GM10847 (cell line): ENCODE data around the gene PDGFC.

Experiments
- POLR2A ChIP-seq: IDR thresholded peaks from 2 replicates; pipeline ENCODE4 v1.6.1; 2011; ENCODE audit not compliant: insufficient read length; ENCODE audit errors: extremely low read depth

PDGFC gene

GRCh38 chr4:156909010-156909409, 62.6 kb downstream of the PDGFC start:
- TF ChIP-seq POLR2A: no peak

GRCh38 chr4:156906325-156906724, 65.3 kb downstream of the PDGFC start:
- TF ChIP-seq POLR2A: no peak

GRCh38 chr4:156901871-156902270, 69.7 kb downstream of the PDGFC start:
- no peak for TF ChIP-seq POLR2A

- no peak for TF ChIP-seq POLR2A
These were observed 73.1 kb downstream of the PDGFC start for GRCh38 chr4:156898373-156899117.

- TF ChIP-seq POLR2A: no peak
These were observed 75.1 kb downstream of the PDGFC start for GRCh38 chr4:156896527-156896926.

GRCh38 chr4:156894234-156894633, 77.4 kb downstream of the PDGFC start:
- no peak for TF ChIP-seq POLR2A

- TF ChIP-seq POLR2A: no peak
These were observed 78.8 kb downstream of the PDGFC start for GRCh38 chr4:156892805-156893204.

GRCh38 chr4:156889616-156890594, 81.7 kb downstream of the PDGFC start:
- TF ChIP-seq POLR2A: no peak

- TF ChIP-seq POLR2A: no peak
These were observed 82.8 kb downstream of the PDGFC start for GRCh38 chr4:156888762-156889161.

GRCh38 chr4:156886481-156886880, 85.1 kb downstream of the PDGFC start:
- no peak for TF ChIP-seq POLR2A

- no peak for TF ChIP-seq POLR2A
These were observed 86.2 kb downstream of the PDGFC start for GRCh38 chr4:156885374-156885773.

GRCh38 chr4:156884183-156884582, 87.4 kb downstream of the PDGFC start:
- TF ChIP-seq POLR2A: no peak

GRCh38 chr4:156875704-156876103, 95.9 kb downstream of the PDGFC start:
- TF ChIP-seq POLR2A: no peak

- TF ChIP-seq POLR2A: no peak
These were observed 96.5 kb downstream of the PDGFC start for GRCh38 chr4:156875055-156875454.

GRCh38 chr4:156873799-156874198, 97.8 kb downstream of the PDGFC start:
- TF ChIP-seq POLR2A: no peak

GRCh38 chr4:156870861-156871260, 100.7 kb downstream of the PDGFC start:
- TF ChIP-seq POLR2A: no peak
